Pancreas (tissue), 10 donors: ENCODE measurements around the gene AREG. TPM values are rescaled to one million over a fixed set of nuclear protein-coding genes. Genes with fewer than 3 reads are reported as not detected.

ENCODE experiments used
- ATAC-seq, 4 donors: fragments of 200-7000 bp; cut with Tn5 transposase; one replicate each; pipeline versions ENCODE4 v1.8.0 to v1.9.1; 2020; ENCODE audit warnings: mild to moderate bottlenecking in 4 of 4, moderate library complexity in 4 of 4
- DNase-seq, 6 donors: peaks; one replicate each; pipeline ENCODE4 v3.0.0-alpha.2; 2020
- FAIRE-seq: peaks from 2 replicates; lab custom pipeline; 2012; peaks lifted over from hg19 to GRCh38; lab: Jason Lieb, UNC
- H3K27ac ChIP-seq, 4 donors: fragments of 200-600 bp; sonication (generic); 1 replicate in 3 of 4; 2 replicates in 1 of 4; pipeline versions ENCODE4 v1.5.0 to v1.8.0; 2020
- H3K27me3 ChIP-seq, 4 donors: fragments of 200-600 bp; one replicate each; pipeline ENCODE4 v1.8.0; 2021
- H3K36me3 ChIP-seq, 3 donors: fragments of 200-600 bp; sonication (generic) in 1 of 3; one replicate each; pipeline versions ENCODE4 v1.5.0 to v1.8.0; 2020 to 2021
- H3K4me1 ChIP-seq, 3 donors: fragments of 200-600 bp; one replicate each; pipeline ENCODE4 v1.8.0; 2021
- H3K4me3 ChIP-seq, 4 donors: fragments of 200-600 bp; sonication (generic) in 2 of 4; one replicate each; pipeline versions ENCODE4 v1.5.0 to v1.8.0; 2020 to 2021
- H3K9me3 ChIP-seq, 4 donors: fragments of 200-600 bp; one replicate each; pipeline ENCODE4 v1.8.0; 2021
- WGBS, 2 donors: extraction: QIAGEN DNeasy Blood & Tissue Kit; methylation state at CpG; one replicate each; pipeline ENCODE4 v1.1.7; 2013; 5-methylcytosine and 5-hydroxymethylcytosine counted together
- intact Hi-C, 3 donors: fragments of 100-400 bp; cut with DNase I; formaldehyde crosslinking; loops; one replicate each; pipeline versions ENCODE4 v1.11.1 to v1.14.2; 2022
- polyA plus RNA-seq, 2 donors: library from polyadenylated mRNA; stranded (reverse); fragments of 200-250 nt; gene quantifications; one replicate each; pipeline ENCODE4 v1.2.3, GENCODE V29; 2013
- total RNA-seq, 6 donors: library from RNA; stranded (reverse); fragmentation: NEBNext Ultra II Directional in 4 of 6; extraction: Animal tissue kit (Norgen Biotek cat#: 25700) in 4 of 6; gene quantifications; one replicate each; pipeline versions ENCODE4 v1.2.1 to v1.2.4, GENCODE V29; 2021 to 2023
- TF ChIP-seq, protein P1 (sequence below), 4 donors: fragments of 200-600 bp; sonication (generic) in 3 of 4; IDR thresholded peaks; one replicate each; pipeline versions ENCODE4 v1.5.0 to v1.8.0; 2021; ENCODE audit warnings: antibody characterized with exemption in 4 of 4
- donor health status: healthy with polysubstance abuse.
- donor health status: DM: no; HTN: no; CAD: no; lungs with moderate emphysema.
- donor health status: DM: no; HTN: no; CAD: no.
- donor health status: control.
- donor health status: control.
- donor health status: Bipolar disorder and iron deficiency.
- donor health status: DM: yes; HTN: yes; CAD: no.
- donor health status: DM: no; HTN: no; CAD: no.
- donor health status: DM: no; HTN: no; CAD: no.
- donor health status: DM: yes; HTN: yes; CAD: no.

AREG gene
- total and polyA plus RNA-seq, 8 donors: 0.12 to 1.4 (median 0.52) TPM

GRCh38 chr4:74471264-74471663 is 26.3 kb downstream of the AREG start:
- ATAC-seq (no peak), DNase-seq (no peak), FAIRE-seq (no peak)
- WGBS, 2 donors: 92 to 100% methylated on average over 1 of the region's 1 CpG
- TF ChIP-seq, protein P1, sequence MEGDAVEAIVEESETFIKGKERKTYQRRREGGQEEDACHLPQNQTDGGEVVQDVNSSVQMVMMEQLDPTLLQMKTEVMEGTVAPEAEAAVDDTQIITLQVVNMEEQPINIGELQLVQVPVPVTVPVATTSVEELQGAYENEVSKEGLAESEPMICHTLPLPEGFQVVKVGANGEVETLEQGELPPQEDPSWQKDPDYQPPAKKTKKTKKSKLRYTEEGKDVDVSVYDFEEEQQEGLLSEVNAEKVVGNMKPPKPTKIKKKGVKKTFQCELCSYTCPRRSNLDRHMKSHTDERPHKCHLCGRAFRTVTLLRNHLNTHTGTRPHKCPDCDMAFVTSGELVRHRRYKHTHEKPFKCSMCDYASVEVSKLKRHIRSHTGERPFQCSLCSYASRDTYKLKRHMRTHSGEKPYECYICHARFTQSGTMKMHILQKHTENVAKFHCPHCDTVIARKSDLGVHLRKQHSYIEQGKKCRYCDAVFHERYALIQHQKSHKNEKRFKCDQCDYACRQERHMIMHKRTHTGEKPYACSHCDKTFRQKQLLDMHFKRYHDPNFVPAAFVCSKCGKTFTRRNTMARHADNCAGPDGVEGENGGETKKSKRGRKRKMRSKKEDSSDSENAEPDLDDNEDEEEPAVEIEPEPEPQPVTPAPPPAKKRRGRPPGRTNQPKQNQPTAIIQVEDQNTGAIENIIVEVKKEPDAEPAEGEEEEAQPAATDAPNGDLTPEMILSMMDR (IDR thresholded peaks at IDR 0.05): no peak
- intact Hi-C loops: no loop called here
- Histone ChIP-seq H3K4me3 (no peak overlapping the region), H3K36me3 (no peaks in the 10 kb centered on the region), H3K4me1 (peaks cover 0 to 23% (median 12%) of the 10 kb centered on the region in 3 donors), H3K27me3 (no peaks in the 10 kb centered on the region), H3K27ac (no peak overlapping the region), H3K9me3 (no peaks in the 10 kb centered on the region)

- TF ChIP-seq, protein P1 (IDR thresholded peaks at IDR 0.05): no peak
- no peaks in the 10 kb centered on the region for H3K9me3 ChIP-seq
- 71 to 72% methylated on average over 5 of the region's 5 CpGs for WGBS, 2 donors
- H3K4me1 ChIP-seq: peaks cover 0 to 23% (median 12%) of the 10 kb centered on the region in 3 donors
- H3K36me3 ChIP-seq: no peaks in the 10 kb centered on the region
- FAIRE-seq: no peak
- peak in 1 of 6 donors; percentile 20 for DNase-seq
- intact Hi-C loops: no loop called here
- H3K4me3 ChIP-seq: no peak overlapping the region
- H3K27ac ChIP-seq: no peak overlapping the region
- peaks cover 0 to 14% (median 0%) of the 10 kb centered on the region in 4 donors for H3K27me3 ChIP-seq
- peak in 3 of 4 donors; percentile 39 to 73 (median 70) for ATAC-seq
Observed at GRCh38 chr4:74473155-74473811, 28.3 kb downstream of the AREG start.

GRCh38 chr4:74474345-74475090 is 29.6 kb downstream of the AREG start:
- 13 to 18% methylated on average over 4 of the region's 4 CpGs for WGBS, 2 donors
- peak in 4 of 6 donors; percentile 17 to 65 (median 55) for DNase-seq
- peak; percentile 85 to 91 (median 89) for ATAC-seq
- H3K9me3 ChIP-seq: no peaks in the 10 kb centered on the region
- H3K36me3 ChIP-seq: no peaks in the 10 kb centered on the region
- peaks cover 0 to 14% (median 0%) of the 10 kb centered on the region in 4 donors for H3K27me3 ChIP-seq
- intact Hi-C loops: no loop called here
- H3K4me1 ChIP-seq: peaks cover 0 to 27% (median 12%) of the 10 kb centered on the region in 3 donors
- FAIRE-seq: no peak
- TF ChIP-seq, protein P1 (IDR thresholded peaks at IDR 0.05): no peak
- H3K4me3 ChIP-seq: no peak overlapping the region
- H3K27ac ChIP-seq: no peak overlapping the region

- Histone ChIP-seq H3K27ac (no peak overlapping the region), H3K36me3 (no peaks in the 10 kb centered on the region), H3K4me1 (peaks cover 0 to 27% (median 12%) of the 10 kb centered on the region in 3 donors), H3K4me3 (no peak overlapping the region), H3K9me3 (no peaks in the 10 kb centered on the region), H3K27me3 (peaks cover 0 to 14% (median 0%) of the 10 kb centered on the region in 4 donors)
- peak; percentile 59 to 75 (median 74) for ATAC-seq
- intact Hi-C loops: no loop called here
- WGBS, 2 donors: 57 to 61% methylated on average over 2 of the region's 2 CpGs
- peak in 2 of 6 donors; percentile 16 to 37 for DNase-seq
- TF ChIP-seq, protein P1 (IDR thresholded peaks at IDR 0.05): no peak
- FAIRE-seq: no peak
Observed at GRCh38 chr4:74475091-74475800, 30.3 kb downstream of the AREG start.
